GM23248 (cell line): ENCODE results near the gene C11orf52.

Source experiments
- EZH2 ChIP-seq: fragments of 200-600 bp; sonication (generic); IDR thresholded peaks from 2 replicates; pipeline ENCODE4 v1.6.1; 2018; ENCODE audit warnings: antibody characterized with exemption, mild to moderate bottlenecking; ENCODE audit not compliant: insufficient read depth, poor library complexity, severe bottlenecking
- EZH2phosphoT487 ChIP-seq: fragments of 200-600 bp; sonication (generic); IDR thresholded peaks from 2 replicates; pipeline ENCODE4 v1.6.1; 2018; ENCODE audit warnings: antibody characterized with exemption, moderate library complexity, mild to moderate bottlenecking, low read depth; ENCODE audit not compliant: insufficient read depth

GRCh38 chr11:111960916-111961315 is 42.2 kb downstream of the C11orf52 start:
- no peak for TF ChIP-seq EZH2
- no peak for TF ChIP-seq EZH2phosphoT487
